Measurements from ENCODE around the gene MED28. TPM values are rescaled to one million over a fixed set of nuclear protein-coding genes. Genes with fewer than 3 reads are reported as not detected.
"Not testable (repeated sequence)": the region's sequence is repeated elsewhere in the genome, so short reads cannot be mapped to it uniquely, and the experiment has no call there.

MED28 gene, protein sequence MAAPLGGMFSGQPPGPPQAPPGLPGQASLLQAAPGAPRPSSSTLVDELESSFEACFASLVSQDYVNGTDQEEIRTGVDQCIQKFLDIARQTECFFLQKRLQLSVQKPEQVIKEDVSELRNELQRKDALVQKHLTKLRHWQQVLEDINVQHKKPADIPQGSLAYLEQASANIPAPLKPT
- total RNA-seq (2014; rRNA removed; shearing (Covaris generic)): 14.6 and 15.0 TPM in 2 replicates

DNA sequence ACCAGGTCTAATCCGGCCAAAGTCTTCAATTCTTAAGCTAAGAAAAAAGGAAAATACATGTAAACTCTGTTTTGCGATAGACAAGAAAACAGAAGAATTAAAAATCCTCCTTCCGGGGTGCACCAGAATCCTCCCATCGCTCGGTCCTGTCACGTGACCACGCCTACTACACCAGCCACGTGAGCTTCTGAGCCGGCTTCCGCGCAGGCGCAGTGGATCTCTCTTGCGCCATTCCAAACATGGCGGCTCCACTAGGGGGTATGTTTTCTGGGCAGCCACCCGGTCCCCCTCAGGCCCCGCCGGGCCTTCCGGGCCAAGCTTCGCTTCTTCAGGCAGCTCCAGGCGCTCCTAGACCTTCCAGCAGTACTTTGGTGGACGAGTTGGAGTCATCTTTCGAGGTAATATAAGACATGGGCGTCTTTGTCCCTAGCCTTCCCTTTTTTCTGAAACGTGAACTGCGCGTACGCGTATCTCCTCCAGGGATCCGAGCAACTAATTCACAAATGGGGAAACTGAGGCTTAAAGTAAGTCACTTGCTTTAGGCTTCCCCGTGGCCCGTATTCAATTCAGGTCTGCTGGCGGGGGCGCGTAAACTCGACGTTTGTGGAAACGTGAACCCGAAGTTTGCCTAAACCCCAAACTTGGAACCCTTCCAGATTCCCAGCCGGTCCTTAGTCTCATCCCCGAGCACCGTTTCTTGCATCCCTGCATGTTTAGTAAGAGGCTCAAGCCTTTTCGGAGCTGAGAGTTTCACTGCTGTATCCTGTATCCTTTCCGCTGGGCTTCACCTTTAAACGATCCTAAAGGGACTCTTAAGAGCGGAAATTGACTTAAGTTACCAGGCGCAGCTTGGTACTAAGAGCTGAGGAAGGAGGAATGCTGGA, at the start of gene MED28:
Gene MED28 (plus strand): TSS at position 226 of the 884 bp plus-strand sequence. CDS start 14 bp downstream, at position 240.
- peak; percentile 96 for DNase-seq (ENCODE audit: low spot score)

DNA sequence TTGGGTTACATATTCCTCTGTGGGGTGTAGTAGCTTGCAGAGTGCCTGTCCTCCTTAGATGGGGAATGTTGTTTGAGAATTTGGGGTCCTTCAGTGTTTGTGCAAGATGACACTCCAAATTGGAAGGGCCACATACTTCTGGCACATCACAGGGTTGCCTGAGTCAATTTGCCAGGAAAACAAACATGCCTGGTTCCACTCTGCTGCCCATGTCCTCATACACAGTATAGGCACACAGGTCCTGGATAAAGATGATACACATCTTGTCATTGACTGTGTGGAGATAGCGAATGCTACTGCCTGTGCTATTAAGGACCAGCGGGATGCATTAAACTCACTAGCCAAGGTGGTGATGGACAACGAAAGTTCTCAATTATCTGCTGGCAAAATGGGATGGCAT, 48.6 kb upstream of the MED28 start:
- DNase-seq (ENCODE audit: low spot score): no peak

DNA sequence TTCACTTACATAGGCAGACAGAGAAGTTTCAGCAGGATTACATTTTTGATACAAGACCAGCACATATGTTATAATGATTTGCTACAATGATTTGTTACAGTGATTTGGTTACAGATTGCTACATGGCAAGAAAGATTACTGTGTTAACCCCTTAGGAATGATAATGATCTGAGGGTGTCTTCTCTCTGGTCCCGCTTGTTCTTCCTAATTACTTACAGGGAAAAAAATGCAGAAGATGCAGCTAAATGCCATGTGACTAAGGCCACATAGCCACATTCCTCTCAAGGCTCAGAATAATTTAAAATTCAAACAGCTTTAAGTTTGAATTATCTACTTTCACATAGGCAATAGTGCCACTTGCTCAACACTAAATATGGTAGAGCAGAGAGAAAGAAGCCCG, 47.2 kb upstream of the MED28 start:
- DNase-seq (ENCODE audit: low spot score): no peak

DNA sequence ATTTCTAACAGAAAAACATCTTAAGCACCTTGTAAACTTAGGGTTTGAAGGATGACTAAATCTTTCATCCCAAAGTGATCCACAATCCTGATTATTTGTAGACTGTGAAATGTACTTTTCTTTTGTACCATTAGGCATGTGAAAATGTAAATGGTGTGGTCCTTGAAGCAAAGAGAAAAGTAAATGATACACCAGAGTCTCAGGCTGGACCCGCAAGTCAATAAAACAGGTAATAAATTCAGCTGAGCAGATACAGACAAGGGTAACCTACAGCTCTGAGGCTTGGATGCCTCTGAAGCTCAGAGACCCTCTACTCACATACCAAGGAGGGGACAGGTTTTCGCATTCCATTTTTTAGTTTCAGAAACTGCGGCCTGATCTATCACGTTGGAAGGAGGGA, 40.2 kb upstream of the MED28 start:
- DNase-seq (ENCODE audit: low spot score): no peak

DNA sequence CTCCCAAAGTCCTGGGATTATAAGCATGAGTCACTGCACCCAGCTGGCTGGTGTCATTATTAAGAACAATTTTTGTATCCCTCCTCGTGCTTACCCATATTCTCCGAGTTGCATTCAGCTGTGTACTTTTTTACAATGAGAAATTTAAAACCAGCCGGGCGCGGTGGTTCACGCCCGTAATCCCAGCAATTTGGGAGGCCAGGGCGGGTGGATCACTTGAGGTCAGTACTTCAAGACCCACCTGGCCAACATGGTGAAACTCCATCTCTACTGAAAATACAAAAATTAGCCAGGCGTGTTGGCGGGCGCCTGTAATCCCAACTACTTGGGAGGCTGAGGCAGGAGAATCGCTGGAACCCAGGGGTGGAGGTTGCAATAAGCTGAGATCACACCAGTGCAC, 39.3 kb upstream of the MED28 start:
- not testable (repeated sequence) for DNase-seq (ENCODE audit: low spot score)

DNA sequence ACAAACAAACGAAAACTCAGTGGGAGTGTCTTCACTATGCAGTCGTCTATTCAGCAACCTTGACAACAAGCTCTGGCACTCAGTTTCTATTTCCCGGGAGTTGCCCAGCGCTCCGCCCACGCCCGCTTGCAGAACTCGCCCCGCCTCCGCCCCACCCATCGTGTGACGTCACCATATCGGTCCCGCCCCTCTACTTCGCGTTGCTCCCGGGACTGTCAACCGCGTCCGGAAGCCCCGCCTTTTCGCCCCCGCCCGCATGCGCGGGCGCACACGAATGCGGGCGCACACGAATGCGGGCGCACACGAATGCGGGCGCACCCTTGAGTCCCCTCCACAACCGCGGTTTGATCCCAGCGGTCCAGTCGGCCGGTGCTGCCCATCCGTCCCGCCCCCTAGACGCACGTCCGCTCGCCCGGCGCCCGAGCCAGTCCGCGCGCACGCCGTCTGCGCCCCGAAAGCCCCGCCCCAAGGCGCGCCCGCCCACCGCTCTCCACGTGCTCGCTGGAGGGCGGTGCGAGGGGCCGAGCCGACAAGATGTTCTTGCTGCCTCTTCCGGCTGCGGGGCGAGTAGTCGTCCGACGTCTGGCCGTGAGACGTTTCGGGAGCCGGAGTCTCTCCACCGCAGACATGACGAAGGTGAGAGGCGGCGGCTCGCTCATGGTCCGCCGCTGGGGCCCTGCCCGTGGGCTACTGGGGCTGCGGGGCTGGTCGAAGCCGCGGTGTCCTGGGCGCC, 37.3 kb upstream of the MED28 start, which contains the start of gene LAP3:
Gene LAP3 (plus strand): TSS at position 267 of the 733 bp plus-strand sequence. CDS start 268 bp downstream, at position 535.
- DNase-seq (ENCODE audit: low spot score): peak; percentile 92

DNA sequence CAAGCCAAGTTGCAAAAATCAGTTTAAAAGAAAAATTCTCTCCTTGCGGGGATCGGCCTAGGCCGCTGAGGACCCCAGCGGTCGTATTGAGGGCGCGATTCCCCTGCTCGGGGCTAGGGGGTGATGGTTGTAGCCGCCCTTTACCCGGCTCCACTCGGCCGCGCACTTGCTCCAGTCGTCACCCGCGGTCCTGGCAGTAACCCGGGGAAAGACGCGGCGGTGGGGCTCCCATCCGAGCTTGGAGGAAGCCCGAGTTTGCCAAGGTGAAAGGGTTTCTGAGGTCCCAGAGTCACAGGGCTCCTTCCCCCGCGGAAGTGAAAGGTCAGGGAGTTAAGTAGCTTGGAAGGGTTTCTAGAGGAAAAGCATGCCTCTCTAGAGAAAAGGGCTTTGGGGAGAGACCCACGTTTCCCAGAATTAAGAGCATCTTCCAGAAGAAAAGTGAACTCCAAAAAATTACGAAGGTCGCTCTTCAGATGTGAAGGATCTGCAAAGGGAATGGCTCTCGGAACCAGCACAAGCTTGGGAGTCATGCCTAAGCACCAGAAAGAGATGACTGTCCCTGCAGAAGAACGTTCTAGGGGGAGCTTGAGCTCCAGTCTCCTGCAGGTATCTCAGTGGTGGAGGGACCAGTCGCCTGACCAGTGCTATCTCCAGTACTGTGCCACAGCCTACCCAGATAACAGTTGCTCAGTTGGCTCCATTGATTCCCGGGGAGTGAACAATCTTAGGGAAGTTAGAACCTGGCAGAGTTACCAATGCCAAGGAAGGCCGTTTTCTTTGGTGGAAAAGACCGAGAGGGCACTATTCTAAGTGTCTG, 36.6 kb upstream of the MED28 start:
- peak; percentile 57 for DNase-seq (ENCODE audit: low spot score)

DNA sequence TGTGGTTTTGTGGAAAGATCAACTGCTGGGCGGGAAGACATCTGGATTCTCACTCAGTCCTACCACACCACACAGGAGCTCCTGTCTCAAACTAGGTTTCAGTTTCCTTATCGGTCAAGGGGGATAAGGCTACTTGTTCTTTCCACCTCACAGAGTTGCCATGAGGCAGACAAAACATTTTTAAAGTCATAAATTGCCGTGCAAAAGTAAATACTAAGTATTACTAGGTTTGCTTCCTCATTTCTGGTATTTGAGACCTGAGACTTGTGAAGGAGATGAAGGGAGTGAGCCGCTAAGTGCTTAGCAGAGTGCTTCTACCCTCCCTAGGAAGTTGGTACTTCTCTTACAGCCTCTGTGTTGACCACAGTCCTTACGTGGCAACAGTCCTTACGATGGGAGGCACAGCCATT, 36.0 kb upstream of the MED28 start:
- DNase-seq (ENCODE audit: low spot score): no peak

DNA sequence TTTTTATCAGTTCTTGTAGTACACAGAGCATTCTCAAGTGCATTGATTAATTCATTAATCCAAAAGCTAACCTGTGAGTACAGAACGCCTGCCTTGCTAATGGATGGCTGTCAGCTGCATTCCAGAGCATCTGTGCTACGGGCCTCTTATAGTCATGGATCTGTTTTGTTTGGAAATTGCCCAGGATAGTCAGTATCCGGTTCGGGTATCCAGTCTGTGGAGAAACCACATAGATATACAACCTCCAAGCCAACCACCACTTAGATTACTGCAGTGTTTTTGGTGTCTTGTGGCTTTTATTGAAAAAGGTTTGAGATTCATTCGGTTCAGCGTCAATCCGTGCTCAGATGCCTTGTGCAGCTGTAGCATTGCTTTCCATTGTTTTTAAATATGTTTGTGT, 33.5 kb upstream of the MED28 start:
- DNase-seq (ENCODE audit: low spot score): no peak

DNA sequence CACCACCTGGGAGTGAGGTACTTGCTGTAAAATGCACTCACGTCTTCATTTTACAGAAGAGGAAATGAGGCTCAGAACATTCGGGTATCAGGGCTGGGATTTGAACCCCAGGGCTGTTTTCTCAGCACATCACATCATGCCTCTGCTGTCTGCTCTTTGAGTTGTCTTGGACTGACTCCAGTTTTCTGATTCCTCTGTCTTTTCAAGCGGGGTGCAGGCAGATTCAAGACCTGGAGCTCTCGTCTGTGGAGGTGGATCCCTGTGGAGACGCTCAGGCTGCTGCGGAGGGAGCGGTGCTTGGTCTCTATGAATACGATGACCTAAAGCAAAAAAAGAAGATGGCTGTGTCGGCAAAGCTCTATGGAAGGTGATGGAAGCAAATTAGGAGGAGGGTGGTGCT, 31.2 kb upstream of the MED28 start:
- DNase-seq (ENCODE audit: low spot score): no peak

DNA sequence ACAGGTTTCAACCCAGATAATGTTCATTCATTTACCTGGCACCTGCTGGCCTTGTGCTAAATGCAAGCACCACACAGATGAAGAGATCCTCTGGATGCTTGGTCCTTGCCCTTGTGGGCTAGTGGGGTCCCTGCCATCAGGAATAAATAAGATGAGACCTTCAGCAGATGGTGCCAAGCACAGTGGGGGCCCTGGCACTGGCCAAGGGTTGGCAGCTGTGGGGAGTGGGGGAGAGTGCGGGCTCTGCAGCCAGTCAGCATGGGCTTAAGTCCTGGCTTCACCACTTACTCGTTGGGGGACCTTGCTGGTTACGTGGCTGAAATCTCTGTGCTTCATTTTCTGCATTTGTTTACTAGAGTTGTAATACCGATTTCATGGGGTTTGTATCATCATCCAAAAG, 30.5 kb upstream of the MED28 start:
- no peak for DNase-seq (ENCODE audit: low spot score)

DNA sequence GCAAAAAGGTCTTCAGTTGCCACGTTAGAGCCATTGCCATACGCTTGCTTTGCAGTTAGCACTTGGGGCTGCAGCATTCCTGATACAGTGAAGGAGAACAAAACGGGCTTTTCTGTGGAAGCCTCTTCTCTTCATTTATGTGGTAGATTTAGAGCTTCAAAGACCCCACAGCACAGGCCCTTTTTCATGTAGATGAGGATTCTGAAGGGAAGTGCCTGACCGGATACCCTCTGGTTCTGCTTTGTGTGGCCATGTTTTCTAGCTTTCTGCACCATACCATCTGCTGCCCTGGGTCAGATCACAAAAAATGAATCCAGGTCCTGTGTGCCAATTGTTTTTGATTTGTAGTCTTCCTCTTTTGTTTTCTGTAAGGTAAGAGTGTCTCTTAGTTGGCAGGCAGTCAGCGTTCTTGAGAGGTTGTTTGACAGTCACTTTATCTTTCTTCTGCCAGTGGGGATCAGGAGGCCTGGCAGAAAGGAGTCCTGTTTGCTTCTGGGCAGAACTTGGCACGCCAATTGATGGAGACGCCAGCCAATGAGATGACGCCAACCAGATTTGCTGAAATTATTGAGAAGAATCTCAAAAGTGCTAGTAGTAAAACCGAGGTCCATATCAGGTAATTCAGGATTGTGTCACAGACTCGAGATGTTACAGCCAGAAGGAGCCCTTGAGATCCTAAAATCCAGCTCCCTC, 29.8 kb upstream of the MED28 start:
- no peak for DNase-seq (ENCODE audit: low spot score)

DNA sequence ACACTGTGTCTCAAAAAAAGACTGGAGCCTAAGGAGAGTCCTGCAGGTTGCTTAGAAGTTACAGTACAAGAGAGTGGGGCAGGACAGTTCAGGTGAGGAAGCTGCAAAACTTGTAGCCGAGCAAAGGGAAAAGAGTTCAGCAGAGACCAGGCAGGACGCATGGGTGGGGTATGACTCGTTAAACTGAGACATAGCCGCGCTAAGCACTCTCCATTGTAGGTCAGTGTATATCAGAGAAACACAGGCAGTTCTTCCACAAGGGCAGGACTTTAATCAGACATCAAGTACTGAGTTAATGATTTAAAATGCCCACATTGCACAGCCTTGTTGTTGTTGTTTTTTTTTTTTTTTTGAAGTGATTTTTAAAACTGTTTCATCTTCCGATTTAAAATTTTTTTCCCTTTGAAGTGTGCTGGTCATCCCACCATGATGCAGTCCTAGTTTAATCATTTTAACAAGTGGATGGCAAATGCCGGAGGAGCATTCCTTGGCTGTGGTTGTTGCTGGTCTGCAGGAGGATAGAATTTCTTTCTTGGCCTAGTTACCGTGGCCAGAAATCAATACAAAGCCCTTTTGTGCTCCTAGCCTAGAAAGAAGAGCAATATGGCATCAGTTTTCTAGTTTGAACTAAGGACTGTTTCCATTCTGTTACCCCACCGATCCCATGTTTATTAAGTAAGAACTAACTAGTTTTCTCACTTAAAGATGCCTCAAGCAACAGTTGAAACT, 27.2 kb upstream of the MED28 start:
- no peak for DNase-seq (ENCODE audit: low spot score)

DNA sequence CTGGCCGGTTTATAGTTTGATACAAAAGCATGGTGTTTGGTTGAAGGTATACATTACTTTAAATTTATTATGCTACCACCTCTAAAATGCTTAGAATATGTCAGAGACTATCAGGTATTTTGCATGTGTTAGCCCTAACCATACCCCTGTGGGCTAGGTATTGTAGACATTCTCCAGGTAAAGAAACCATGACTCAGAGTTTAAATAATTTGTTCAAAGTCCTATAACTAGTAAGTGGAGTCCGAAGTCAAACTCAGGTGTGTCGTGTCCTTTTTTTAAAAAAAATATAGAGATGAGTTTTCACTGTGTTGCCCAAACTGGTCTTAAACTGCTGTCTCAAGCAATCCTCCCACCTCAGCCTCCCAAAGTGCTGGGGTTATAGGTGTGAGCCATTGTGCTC, 25.1 kb upstream of the MED28 start:
- no peak for DNase-seq (ENCODE audit: low spot score)

DNA sequence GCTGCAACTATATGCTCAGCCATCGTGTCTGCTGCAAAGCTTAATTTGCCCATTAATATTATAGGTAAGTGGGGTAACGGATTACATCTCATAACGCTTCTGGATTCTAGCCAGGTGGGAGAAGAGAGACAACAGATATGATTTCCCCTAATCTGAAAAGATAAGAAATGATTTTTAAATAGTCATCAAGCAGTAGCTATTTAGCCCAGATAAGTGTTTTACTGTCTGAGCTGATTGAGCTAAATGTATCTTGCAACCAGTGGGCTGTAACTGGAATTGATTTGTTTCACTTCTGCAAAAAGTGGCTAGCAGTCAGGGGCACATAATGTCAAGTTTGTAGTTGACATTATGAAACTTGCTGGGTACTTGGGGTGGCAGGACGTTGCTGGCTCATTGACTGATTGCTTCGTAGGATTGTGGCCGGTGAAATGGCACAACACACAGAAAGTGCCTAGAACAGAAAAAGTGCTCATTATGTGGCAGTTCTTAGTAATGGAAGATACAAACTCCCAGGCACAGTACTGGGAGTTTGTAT, 18.9 kb upstream of the MED28 start:
- no peak for DNase-seq (ENCODE audit: low spot score)

DNA sequence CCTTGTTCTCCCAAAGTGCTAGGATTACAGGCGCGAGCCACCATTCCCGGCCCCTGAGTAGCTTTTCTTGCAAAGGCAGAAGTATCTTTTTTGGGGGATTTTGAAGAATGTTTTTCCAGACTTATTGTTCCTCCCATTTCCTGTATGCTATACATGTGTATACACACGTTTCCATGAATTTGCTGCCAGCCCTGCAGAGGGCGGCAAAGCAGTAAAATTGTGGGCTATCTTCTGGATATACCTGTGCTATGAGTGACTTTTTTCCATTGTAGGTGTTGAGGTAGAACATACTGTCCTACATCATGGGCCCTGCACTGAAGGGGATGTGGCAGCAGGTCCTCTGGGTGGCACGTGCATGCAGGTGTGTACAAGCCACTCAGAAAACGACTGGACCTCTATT, 16.9 kb upstream of the MED28 start:
- peak; percentile 56 for DNase-seq (ENCODE audit: low spot score)

DNA sequence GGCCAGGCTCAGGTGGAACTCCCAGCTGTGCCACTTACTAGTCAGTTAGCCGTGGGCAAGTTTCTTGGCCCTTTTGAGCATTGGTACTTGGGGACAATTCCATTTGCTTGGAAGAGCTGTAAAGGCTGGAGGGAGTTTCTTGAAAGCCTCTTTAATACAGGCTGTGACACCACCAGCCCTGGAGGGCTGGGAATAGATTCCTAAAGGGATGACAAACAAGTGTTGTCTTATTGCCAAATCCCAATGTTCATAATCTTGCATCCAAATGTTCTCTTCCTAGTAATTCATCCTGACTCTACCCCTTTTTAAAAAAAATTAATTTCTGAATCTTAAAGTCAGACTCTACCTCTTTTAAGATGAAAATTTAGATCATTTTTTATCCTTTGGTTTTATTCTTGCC, 14.6 kb upstream of the MED28 start:
- DNase-seq (ENCODE audit: low spot score): no peak

DNA sequence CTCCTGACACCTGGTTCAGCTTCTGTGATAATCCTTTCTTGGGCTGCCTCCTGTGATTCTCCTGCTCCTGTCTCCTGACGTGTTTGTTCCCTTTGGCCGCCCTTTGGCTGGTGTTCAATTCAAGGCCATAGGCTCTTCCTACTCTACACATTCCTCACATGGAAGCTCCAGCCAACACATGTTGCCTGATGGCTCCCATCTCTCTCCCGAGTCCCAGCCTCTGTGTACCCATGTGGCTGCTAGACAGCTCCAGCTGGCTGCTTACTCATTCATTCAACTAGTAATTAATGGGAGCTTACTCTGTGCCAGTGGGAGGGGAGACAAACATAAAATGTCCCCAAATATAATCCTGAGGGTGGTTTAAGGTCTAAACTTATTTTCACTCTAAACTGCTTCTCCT, 9.2 kb upstream of the MED28 start:
- no peak for DNase-seq (ENCODE audit: low spot score)

DNA sequence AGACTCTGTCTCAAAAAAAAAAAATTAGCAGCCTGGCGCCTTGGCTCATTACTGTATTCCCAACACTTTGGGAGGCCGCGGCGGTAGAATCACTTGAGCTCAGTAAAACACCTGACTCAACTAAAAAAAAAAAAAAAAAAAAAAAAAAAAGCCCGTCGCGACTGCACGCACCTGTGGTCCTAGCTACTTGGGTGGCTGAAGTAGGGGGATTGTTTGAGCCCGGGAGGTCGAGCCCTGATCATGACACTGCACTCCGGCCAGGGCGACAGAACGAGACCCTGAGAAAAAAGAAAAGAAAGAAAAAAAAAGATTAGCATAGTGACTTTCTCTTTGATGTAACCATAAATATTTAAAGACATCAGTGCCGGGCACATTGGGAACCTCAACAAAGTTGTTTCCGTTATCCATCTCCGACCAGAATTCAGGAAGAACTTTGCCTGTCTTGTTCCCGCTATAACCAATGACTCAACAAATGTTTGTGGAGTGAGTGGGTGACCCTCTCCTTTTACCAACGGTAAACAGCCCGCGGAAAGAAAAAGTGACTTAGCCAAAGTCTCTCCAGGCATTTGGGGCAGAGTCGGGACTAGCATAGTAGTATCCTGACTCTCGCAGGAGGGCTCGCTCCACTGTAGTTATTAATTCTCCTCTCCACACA, 553 bp upstream of the MED28 start:
- DNase-seq (ENCODE audit: low spot score): peak; percentile 9
